ENCODE results near the gene PXYLP1. TPM values are rescaled to one million over a fixed set of nuclear protein-coding genes. Genes with fewer than 3 reads are reported as not detected.
"Not testable (repeated sequence)": the region's sequence is repeated elsewhere in the genome, so short reads cannot be mapped to it uniquely, and the experiment has no call there.

The PXYLP1 gene
- total RNA-seq, 1 experiment from 2014 or later, result 11.3 TPM

GRCh38 chr3:141313093-141313683 lies 81.6 kb downstream of the PXYLP1 start:
- Histone ChIP-seq H3K36me3 (ENCODE audit: insufficient read depth, low read length, poor library complexity, severe bottlenecking) (no peaks in the 10 kb centered on the region), H3K4me1 (ENCODE audit: insufficient read depth, low read length, poor library complexity, severe bottlenecking) (no peaks in the 10 kb centered on the region), H3K27ac (ENCODE audit: low read depth, low read length, poor library complexity, severe bottlenecking) (no peak overlapping the region), H3K9me3 (ENCODE audit: low read depth, low read length, poor library complexity, severe bottlenecking) (no peaks in the 10 kb centered on the region), H3K27me3 (replicated peaks; ENCODE audit: insufficient read depth, low read depth, low read length, poor library complexity) (no peaks in the 10 kb centered on the region), H3K4me3 (ENCODE audit: low read depth, low read length, poor library complexity, severe bottlenecking) (no peak overlapping the region)
- POLR2A ChIA-PET (ENCODE audit: low non-redundant PET), result no interaction called here
- no TSS peak for BruUV-seq (replicated peaks)
- intact Hi-C loops (cut with micrococcal nuclease; ENCODE audit: unreplicated experiment), result loop anchor here (5.0 kb wide), 1 partner anchor 244 kb away; no protein-coding TSS in a partner anchor
- no peak for DNase-seq (ENCODE audit: low spot score)
- CTCF ChIA-PET, result no interaction called here
- TF ChIP-seq CTCF (conservative IDR thresholded peaks at IDR 0.05; ENCODE audit: low read depth, low read length) (no peak), EZH2 (IDR thresholded peaks at IDR 0.05; ENCODE audit: borderline replicate concordance, low read depth, low read length, poor library complexity, severe bottlenecking) (no peak)

GRCh38 chr3:141314415-141314814 lies 82.8 kb downstream of the PXYLP1 start:
- POLR2A ChIA-PET (ENCODE audit: low non-redundant PET); H3K4me3 ChIP-seq (ENCODE audit: low read depth, low read length, poor library complexity, severe bottlenecking); H3K36me3 ChIP-seq (ENCODE audit: insufficient read depth, low read length, poor library complexity, severe bottlenecking); CTCF ChIA-PET; BruUV-seq (replicated peaks); DNase-seq (ENCODE audit: low spot score); H3K27ac ChIP-seq (ENCODE audit: low read depth, low read length, poor library complexity, severe bottlenecking); H3K27me3 ChIP-seq (replicated peaks; ENCODE audit: insufficient read depth, low read depth, low read length, poor library complexity); H3K9me3 ChIP-seq (ENCODE audit: low read depth, low read length, poor library complexity, severe bottlenecking); H3K4me1 ChIP-seq (ENCODE audit: insufficient read depth, low read length, poor library complexity, severe bottlenecking): not testable (repeated sequence)
- intact Hi-C loops (cut with micrococcal nuclease; ENCODE audit: unreplicated experiment), result loop anchor here (5.0 kb wide), 1 partner anchor 243 kb away; no protein-coding TSS in a partner anchor

- TF ChIP-seq EZH2 (IDR thresholded peaks at IDR 0.05; ENCODE audit: borderline replicate concordance, low read depth, low read length, poor library complexity, severe bottlenecking) (no peak), CTCF (conservative IDR thresholded peaks at IDR 0.05; ENCODE audit: low read depth, low read length) (no peak)
- intact Hi-C loops (cut with micrococcal nuclease; ENCODE audit: unreplicated experiment), result no loop called here
- H3K9me3 ChIP-seq (ENCODE audit: low read depth, low read length, poor library complexity, severe bottlenecking), result no peaks in the 10 kb centered on the region
- BruUV-seq (replicated peaks), result no TSS peak
- no peaks in the 10 kb centered on the region for H3K4me1 ChIP-seq (ENCODE audit: insufficient read depth, low read length, poor library complexity, severe bottlenecking)
- H3K36me3 ChIP-seq (ENCODE audit: insufficient read depth, low read length, poor library complexity, severe bottlenecking), result no peaks in the 10 kb centered on the region
- no peak overlapping the region for H3K4me3 ChIP-seq (ENCODE audit: low read depth, low read length, poor library complexity, severe bottlenecking)
- no peaks in the 10 kb centered on the region for H3K27me3 ChIP-seq (replicated peaks; ENCODE audit: insufficient read depth, low read depth, low read length, poor library complexity)
- no peak overlapping the region for H3K27ac ChIP-seq (ENCODE audit: low read depth, low read length, poor library complexity, severe bottlenecking)
- ChIA-PET CTCF (no interaction called here), POLR2A (ENCODE audit: low non-redundant PET) (no interaction called here)
- no peak for DNase-seq (ENCODE audit: low spot score)
Measured at GRCh38 chr3:141316851-141317250, 85.2 kb downstream of the PXYLP1 start.

All from A673 (cell line).